ENCODE data around the gene OPALIN. TPM values are rescaled to one million over a fixed set of nuclear protein-coding genes. Genes with fewer than 3 reads are reported as not detected.

OPALIN gene
- polyA plus RNA-seq, 1 of the 3 experiments (the other 2 are of a cell fraction) = not detected

DNA sequence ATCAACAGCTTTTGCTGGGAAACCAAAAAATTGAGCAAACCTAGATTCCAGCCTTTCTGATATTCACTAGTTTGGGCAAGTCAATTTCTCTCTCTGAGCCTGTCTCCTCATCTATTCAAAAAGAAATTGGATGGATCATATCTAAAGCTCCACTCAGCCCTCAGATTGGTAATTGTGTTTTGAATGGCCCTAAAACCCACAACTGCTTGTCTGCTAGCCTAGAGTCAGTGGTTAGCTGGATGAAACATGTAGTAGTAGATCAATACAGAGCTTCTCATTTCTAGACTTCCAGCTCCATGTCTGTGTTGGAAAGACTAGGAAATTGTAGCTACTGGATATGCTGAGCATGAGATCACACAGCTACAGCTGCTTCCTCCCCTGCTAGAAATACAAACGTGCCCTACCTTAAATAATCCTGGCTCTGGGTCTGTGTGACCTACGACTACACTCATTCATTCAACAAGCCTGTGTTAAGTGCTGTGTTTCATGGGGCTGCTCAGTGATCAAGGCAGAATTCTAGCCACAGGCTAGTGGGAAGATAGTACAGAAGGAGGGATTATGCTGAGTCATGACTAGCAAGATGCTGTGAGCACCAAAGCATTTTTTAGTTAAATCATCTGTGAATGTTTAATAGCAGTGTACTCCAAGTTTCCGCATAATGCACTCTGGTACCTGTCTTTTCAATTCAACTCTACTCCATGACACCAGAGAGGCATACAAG lies 38.9 kb downstream of the OPALIN start:
- no peaks in the 10 kb centered on the region; the same call in 1 of the 2 replicates for H3K27me3 ChIP-seq (ENCODE audit: insufficient read depth)
- 22% methylated on average over 3 of the region's 3 CpGs for WGBS (ENCODE audit: low lambda C conversion rate)
- no peaks in the 10 kb centered on the region for H3K4me1 ChIP-seq (ENCODE audit: control insufficient read depth in 1 of 2, insufficient read depth in 2 of 2, low read depth in 1 of 2, low read length in 1 of 2)
- H3F3A ChIP-seq (replicated peaks; ENCODE audit: insufficient read depth) = no peaks in the 10 kb centered on the region
- TF ChIP-seq RCOR1 (IDR thresholded peaks at IDR 0.05; ENCODE audit: low read length) (no peak), CHD2 (IDR thresholded peaks at IDR 0.05; ENCODE audit: low read length, partially characterized antibody) (no peak), FOSL2 (IDR thresholded peaks at IDR 0.05; ENCODE audit: borderline replicate concordance, low read depth) (no peak), YY1 (IDR thresholded peaks at IDR 0.05; ENCODE audit: low read depth) (no peak), NRF1 (IDR thresholded peaks at IDR 0.05; ENCODE audit: low read depth, low read length) (no peak), ELF1 (IDR thresholded peaks at IDR 0.05) (no peak), RFX5 (IDR thresholded peaks at IDR 0.05; ENCODE audit: low read length) (no peak), TCF12 (IDR thresholded peaks at IDR 0.05) (no peak), GATA2 (CRISPR knock-in tag; IDR thresholded peaks at IDR 0.05) (no peak), SIN3A (IDR thresholded peaks at IDR 0.05; ENCODE audit: borderline replicate concordance, low read depth, low read length) (no peak), GABPA (IDR thresholded peaks at IDR 0.05; ENCODE audit: low read depth) (no peak), RXRA (IDR thresholded peaks at IDR 0.05; ENCODE audit: borderline replicate concordance, low read depth) (no peak), EP300 (IDR thresholded peaks at IDR 0.05; ENCODE audit: borderline replicate concordance in 1 of 2, low read depth in 1 of 2, low read length in 1 of 2) (no peak), FOXJ3 (CRISPR knock-in tag; IDR thresholded peaks at IDR 0.05) (no peak)
- TF ChIP-seq, protein P1, sequence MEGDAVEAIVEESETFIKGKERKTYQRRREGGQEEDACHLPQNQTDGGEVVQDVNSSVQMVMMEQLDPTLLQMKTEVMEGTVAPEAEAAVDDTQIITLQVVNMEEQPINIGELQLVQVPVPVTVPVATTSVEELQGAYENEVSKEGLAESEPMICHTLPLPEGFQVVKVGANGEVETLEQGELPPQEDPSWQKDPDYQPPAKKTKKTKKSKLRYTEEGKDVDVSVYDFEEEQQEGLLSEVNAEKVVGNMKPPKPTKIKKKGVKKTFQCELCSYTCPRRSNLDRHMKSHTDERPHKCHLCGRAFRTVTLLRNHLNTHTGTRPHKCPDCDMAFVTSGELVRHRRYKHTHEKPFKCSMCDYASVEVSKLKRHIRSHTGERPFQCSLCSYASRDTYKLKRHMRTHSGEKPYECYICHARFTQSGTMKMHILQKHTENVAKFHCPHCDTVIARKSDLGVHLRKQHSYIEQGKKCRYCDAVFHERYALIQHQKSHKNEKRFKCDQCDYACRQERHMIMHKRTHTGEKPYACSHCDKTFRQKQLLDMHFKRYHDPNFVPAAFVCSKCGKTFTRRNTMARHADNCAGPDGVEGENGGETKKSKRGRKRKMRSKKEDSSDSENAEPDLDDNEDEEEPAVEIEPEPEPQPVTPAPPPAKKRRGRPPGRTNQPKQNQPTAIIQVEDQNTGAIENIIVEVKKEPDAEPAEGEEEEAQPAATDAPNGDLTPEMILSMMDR (IDR thresholded peaks at IDR 0.05) = no peak
- TF ChIP-seq, protein P2, sequence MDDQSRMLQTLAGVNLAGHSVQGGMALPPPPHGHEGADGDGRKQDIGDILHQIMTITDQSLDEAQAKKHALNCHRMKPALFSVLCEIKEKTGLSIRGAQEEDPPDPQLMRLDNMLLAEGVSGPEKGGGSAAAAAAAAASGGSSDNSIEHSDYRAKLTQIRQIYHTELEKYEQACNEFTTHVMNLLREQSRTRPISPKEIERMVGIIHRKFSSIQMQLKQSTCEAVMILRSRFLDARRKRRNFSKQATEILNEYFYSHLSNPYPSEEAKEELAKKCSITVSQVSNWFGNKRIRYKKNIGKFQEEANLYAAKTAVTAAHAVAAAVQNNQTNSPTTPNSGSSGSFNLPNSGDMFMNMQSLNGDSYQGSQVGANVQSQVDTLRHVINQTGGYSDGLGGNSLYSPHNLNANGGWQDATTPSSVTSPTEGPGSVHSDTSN (IDR thresholded peaks at IDR 0.05) = no peak
- TF ChIP-seq, protein P3, sequence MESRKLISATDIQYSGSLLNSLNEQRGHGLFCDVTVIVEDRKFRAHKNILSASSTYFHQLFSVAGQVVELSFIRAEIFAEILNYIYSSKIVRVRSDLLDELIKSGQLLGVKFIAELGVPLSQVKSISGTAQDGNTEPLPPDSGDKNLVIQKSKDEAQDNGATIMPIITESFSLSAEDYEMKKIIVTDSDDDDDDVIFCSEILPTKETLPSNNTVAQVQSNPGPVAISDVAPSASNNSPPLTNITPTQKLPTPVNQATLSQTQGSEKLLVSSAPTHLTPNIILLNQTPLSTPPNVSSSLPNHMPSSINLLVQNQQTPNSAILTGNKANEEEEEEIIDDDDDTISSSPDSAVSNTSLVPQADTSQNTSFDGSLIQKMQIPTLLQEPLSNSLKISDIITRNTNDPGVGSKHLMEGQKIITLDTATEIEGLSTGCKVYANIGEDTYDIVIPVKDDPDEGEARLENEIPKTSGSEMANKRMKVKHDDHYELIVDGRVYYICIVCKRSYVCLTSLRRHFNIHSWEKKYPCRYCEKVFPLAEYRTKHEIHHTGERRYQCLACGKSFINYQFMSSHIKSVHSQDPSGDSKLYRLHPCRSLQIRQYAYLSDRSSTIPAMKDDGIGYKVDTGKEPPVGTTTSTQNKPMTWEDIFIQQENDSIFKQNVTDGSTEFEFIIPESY (IDR thresholded peaks at IDR 0.05; ENCODE audit: borderline replicate concordance, low read depth) = no peak
- TF ChIP-seq, protein P4, sequence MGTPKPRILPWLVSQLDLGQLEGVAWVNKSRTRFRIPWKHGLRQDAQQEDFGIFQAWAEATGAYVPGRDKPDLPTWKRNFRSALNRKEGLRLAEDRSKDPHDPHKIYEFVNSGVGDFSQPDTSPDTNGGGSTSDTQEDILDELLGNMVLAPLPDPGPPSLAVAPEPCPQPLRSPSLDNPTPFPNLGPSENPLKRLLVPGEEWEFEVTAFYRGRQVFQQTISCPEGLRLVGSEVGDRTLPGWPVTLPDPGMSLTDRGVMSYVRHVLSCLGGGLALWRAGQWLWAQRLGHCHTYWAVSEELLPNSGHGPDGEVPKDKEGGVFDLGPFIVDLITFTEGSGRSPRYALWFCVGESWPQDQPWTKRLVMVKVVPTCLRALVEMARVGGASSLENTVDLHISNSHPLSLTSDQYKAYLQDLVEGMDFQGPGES (IDR thresholded peaks at IDR 0.05; ENCODE audit: low read depth, low read length) = no peak
- TF ChIP-seq, protein P5, sequence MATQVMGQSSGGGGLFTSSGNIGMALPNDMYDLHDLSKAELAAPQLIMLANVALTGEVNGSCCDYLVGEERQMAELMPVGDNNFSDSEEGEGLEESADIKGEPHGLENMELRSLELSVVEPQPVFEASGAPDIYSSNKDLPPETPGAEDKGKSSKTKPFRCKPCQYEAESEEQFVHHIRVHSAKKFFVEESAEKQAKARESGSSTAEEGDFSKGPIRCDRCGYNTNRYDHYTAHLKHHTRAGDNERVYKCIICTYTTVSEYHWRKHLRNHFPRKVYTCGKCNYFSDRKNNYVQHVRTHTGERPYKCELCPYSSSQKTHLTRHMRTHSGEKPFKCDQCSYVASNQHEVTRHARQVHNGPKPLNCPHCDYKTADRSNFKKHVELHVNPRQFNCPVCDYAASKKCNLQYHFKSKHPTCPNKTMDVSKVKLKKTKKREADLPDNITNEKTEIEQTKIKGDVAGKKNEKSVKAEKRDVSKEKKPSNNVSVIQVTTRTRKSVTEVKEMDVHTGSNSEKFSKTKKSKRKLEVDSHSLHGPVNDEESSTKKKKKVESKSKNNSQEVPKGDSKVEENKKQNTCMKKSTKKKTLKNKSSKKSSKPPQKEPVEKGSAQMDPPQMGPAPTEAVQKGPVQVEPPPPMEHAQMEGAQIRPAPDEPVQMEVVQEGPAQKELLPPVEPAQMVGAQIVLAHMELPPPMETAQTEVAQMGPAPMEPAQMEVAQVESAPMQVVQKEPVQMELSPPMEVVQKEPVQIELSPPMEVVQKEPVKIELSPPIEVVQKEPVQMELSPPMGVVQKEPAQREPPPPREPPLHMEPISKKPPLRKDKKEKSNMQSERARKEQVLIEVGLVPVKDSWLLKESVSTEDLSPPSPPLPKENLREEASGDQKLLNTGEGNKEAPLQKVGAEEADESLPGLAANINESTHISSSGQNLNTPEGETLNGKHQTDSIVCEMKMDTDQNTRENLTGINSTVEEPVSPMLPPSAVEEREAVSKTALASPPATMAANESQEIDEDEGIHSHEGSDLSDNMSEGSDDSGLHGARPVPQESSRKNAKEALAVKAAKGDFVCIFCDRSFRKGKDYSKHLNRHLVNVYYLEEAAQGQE (IDR thresholded peaks at IDR 0.05; ENCODE audit: low read depth, low read length) = no peak
- H4K20me1 ChIP-seq (ENCODE audit: insufficient read depth) = no peaks in the 10 kb centered on the region
- no peak overlapping the region for H2AFZ ChIP-seq (ENCODE audit: low read depth)
- H3K9me2 ChIP-seq = no peaks in the 10 kb centered on the region
- no peak overlapping the region for H3K4me3 ChIP-seq (ENCODE audit: low read depth in 2 of 2, low read length in 1 of 2)
- ChIA-PET CTCF (interaction anchor here (0.6 to 7.0 kb wide), 5 partner anchors 10 to 90 kb away, joined by 3 to 42 read pairs (median 3); no protein-coding TSS in a partner anchor), POLR2A (interaction anchor here (0.5 kb wide), 1 partner anchor 1084 kb away, joined by 3 read pairs; no protein-coding TSS in a partner anchor)
- no peak overlapping the region for H3K27ac ChIP-seq (ENCODE audit: low read depth in 2 of 2, low read length in 1 of 2)
- no peaks in the 10 kb centered on the region for H3K36me3 ChIP-seq (replicated peaks in 1 of 2; ENCODE audit: control insufficient read depth in 1 of 2, insufficient read depth in 2 of 2, low read length in 1 of 2)
- H3K4me2 ChIP-seq = no peak overlapping the region
- H3K9ac ChIP-seq = no peak overlapping the region
- no peaks in the 10 kb centered on the region for H3K79me2 ChIP-seq (ENCODE audit: insufficient read depth)
- no peak for DNase-seq
- H3K9me3 ChIP-seq = no peaks in the 10 kb centered on the region
